Chondrocyte (in vitro differentiated cells): ENCODE measurements around the gene RNF157. TPM values are rescaled to one million over a fixed set of nuclear protein-coding genes. Genes with fewer than 3 reads are reported as not detected.
"Not testable (repeated sequence)": the region's sequence is repeated elsewhere in the genome, so short reads cannot be mapped to it uniquely, and the experiment has no call there.

ENCODE experiments used
- DNase-seq: peaks from one replicate; pipeline ENCODE4 v3.0.0; 2021; ENCODE audit warnings: mixed read lengths, low spot score
- H3K27ac Mint-ChIP-seq: one replicate; pipeline ENCODE4 v1.8.0; 2021; ENCODE audit warnings: mild to moderate bottlenecking, moderate library complexity, mixed read lengths; ENCODE audit not compliant: unreplicated experiment
- H3K27me3 Mint-ChIP-seq: 2 replicates; pipeline ENCODE4 v1.8.0; 2021; ENCODE audit warnings: low read depth, mixed read lengths
- H3K36me3 Mint-ChIP-seq: 2 replicates; pipeline ENCODE4 v1.8.0; 2021; ENCODE audit warnings: low read depth, mixed read lengths
- H3K4me1 Mint-ChIP-seq: 2 replicates; pipeline ENCODE4 v1.8.0; 2021; ENCODE audit warnings: low read depth, mild to moderate bottlenecking, mixed read lengths
- H3K4me3 Mint-ChIP-seq: one replicate; pipeline ENCODE4 v1.8.0; 2021; ENCODE audit warnings: mild to moderate bottlenecking, moderate library complexity, mixed read lengths; ENCODE audit not compliant: unreplicated experiment
- H3K9me3 Mint-ChIP-seq: 2 replicates; pipeline ENCODE4 v1.8.0; 2021; ENCODE audit warnings: low read depth, mixed read lengths
- CTCF ChIP-seq: fragments of 200-600 bp; sonication (generic); IDR thresholded peaks from 2 replicates; pipeline ENCODE4 v1.5.0; 2021; ENCODE audit warnings: antibody characterized with exemption, mild to moderate bottlenecking, moderate library complexity
- total RNA-seq: library from RNA; stranded (reverse); gene quantifications from 3 replicates; pipeline ENCODE4 v1.2.1, GENCODE V29; 2021

Gene RNF157
- total RNA-seq, 1 donor from 2014 or later: 1.5 TPM

- Mint-ChIP-seq H3K4me3 (no peak overlapping the region), H3K9me3 (no peaks in the 10 kb centered on the region), H3K36me3 (no peaks in the 10 kb centered on the region), H3K4me1 (peaks cover 11% of the 10 kb centered on the region), H3K27me3 (no peaks in the 10 kb centered on the region), H3K27ac (no peak overlapping the region)
- DNase-seq: no peak
- no peak for TF ChIP-seq CTCF
Observed at GRCh38 chr17:76254275-76254674, 14.0 kb upstream of the RNF157 start.

GRCh38 chr17:76253841-76254240, 13.5 kb upstream of the RNF157 start:
- Mint-ChIP-seq H3K9me3 (no peaks in the 10 kb centered on the region), H3K4me1 (peaks cover 11% of the 10 kb centered on the region), H3K4me3 (no peak overlapping the region), H3K27me3 (no peaks in the 10 kb centered on the region), H3K27ac (no peak overlapping the region), H3K36me3 (no peaks in the 10 kb centered on the region)
- no peak for TF ChIP-seq CTCF
- peak; percentile 17 for DNase-seq

GRCh38 chr17:76252967-76253766, 12.9 kb upstream of the RNF157 start:
- not testable (repeated sequence) for H3K27ac Mint-ChIP-seq, H3K9me3 Mint-ChIP-seq, H3K27me3 Mint-ChIP-seq, H3K4me3 Mint-ChIP-seq, H3K36me3 Mint-ChIP-seq
- peak; percentile 34 for DNase-seq
- H3K4me1 Mint-ChIP-seq: peaks cover 11% of the 10 kb centered on the region

GRCh38 chr17:76252040-76252954, 12.0 kb upstream of the RNF157 start:
- Mint-ChIP-seq H3K36me3 (no peaks in the 10 kb centered on the region), H3K9me3 (no peaks in the 10 kb centered on the region), H3K4me1 (peaks cover 11% of the 10 kb centered on the region), H3K4me3 (no peak overlapping the region), H3K27me3 (no peaks in the 10 kb centered on the region), H3K27ac (peak overlapping the region; percentile 60)
- peak; percentile 11 for DNase-seq
- no peak for TF ChIP-seq CTCF

GRCh38 chr17:76251478-76252039, 11.3 kb upstream of the RNF157 start:
- H3K36me3 Mint-ChIP-seq: no peaks in the 10 kb centered on the region
- H3K4me3 Mint-ChIP-seq: no peak overlapping the region
- peak; percentile 24 for DNase-seq
- H3K27ac Mint-ChIP-seq: peak overlapping the region; percentile 3
- H3K9me3 Mint-ChIP-seq: no peaks in the 10 kb centered on the region
- no peak for TF ChIP-seq CTCF
- peaks cover under 1% of the 10 kb centered on the region for H3K27me3 Mint-ChIP-seq
- H3K4me1 Mint-ChIP-seq: peaks cover 11% of the 10 kb centered on the region
